Bone marrow (tissue), 2 donors: Measurements from ENCODE around the gene GDF7.
A peak's percentile ranks its signal among the peaks of the same experiment; 100 is the strongest.

Source experiments
- DNase-seq, 2 donors: peaks; one replicate each; lab custom pipeline; 2025; lab: John Stamatoyannopoulos, UW

GDF7 gene

DNA sequence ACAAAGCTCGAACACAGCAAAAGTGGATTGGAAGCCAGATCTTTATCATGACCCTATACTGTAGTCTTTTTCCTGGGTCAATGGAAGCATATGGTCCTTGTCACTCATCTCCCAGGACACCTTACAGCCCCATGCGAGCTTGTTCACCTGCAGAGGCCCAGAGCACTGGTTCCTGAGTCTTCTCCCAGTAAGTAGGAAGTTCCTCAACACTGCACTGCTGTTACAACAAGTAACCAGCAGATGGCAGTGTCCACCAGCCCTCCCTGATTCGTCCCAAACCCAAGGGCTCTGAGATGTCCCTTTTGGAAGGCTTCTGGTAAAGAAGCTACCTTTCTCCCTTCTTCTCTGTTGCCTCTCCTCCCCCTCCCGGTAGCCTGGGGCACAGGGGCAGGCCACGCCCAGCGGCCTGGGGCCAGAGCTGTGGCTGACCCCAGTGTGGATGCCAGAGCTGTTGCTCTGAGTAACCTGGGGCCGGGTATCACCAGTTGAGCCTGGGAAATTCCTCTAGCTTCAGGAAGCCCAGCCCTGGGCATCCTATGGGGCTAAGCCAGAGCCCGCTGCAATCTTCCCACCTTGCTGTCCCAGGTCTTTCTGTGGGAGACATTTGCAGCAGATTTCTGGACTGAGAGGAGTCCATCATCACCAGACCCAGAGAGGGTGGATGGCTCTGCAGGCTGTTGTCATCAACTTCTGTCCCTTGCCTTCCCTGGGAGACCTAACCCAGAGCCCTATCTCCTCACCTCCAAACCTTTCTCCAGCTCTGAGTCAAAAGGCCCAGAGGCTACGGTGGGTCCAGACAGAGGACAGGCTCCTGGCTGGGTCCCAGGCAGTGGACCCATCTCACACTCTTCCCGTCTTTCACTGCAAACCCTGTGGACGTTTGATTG is 5.3 kb upstream of the GDF7 start:
- DNase-seq = peak; percentile 37 to 50

DNA sequence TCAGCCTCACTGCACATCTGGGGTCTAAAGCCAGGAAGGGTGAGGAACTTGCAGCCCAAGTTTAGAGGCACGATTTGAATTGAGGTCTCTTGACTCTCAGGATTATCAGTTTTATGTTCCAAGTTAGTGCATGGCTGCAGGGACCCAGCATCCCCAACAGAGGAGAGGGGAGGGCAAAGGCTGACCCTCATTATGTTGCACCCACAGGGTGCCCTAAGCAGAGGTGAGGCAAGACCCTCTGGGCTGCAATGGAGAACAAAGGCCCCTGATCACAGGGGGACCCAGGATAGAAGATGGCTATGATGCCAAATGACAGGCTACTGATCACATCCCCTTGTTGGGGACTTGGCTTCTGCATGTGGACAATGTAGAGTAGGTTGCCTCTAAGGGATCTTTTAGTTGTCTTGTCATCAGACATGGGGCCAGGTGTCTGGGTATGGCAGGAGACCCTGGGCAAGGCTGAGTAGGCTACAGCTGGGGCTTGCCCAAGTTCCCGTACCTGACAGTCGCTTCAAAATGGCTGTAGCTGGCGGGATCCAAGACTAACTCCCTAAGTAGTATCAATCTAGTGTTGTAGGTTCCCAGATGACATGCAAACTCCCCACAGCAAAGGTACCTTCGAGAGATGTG is 4.5 kb upstream of the GDF7 start:
- no peak for DNase-seq

- no peak for DNase-seq
These were observed 3.5 kb upstream of the GDF7 start for GRCh38 chr2:20663196-20664070.

DNA sequence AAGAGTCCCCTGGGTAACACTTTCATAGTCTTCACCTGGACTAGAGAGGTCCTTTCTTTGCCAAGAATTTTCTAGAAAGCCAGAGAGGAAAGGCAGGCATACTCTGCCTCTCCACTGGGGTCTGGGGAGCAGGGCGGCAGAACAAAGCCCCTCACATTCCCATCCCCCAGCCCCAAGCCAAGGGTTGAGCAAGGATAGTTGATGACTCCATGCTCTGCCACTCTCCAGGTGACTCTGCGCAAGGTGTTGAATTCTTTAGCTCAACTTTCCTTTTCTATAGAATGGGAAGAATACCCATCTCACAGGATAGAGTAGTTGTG is 2.9 kb upstream of the GDF7 start:
- DNase-seq = no peak

GRCh38 chr2:20664431-20665242 is 2.3 kb upstream of the GDF7 start:
- DNase-seq = no peak

- DNase-seq = no peak
These were observed 1.5 kb upstream of the GDF7 start for GRCh38 chr2:20665243-20666004.

DNA sequence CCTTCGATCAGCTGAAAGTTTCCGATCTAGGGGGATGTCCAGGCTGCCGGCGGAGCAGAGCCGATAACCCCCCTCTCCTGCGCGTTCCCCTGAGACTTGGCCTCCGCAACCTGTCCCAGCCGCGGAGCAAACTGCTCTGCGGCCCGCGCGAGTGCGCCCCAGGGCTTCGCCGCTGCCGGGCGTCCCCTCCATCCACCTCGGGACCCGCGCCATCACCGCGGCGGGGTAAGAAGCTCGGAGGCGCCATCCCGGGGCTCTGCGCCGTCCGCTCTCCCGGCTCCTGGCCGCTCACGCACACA is 990 bp upstream of the GDF7 start:
- DNase-seq = no peak

DNA sequence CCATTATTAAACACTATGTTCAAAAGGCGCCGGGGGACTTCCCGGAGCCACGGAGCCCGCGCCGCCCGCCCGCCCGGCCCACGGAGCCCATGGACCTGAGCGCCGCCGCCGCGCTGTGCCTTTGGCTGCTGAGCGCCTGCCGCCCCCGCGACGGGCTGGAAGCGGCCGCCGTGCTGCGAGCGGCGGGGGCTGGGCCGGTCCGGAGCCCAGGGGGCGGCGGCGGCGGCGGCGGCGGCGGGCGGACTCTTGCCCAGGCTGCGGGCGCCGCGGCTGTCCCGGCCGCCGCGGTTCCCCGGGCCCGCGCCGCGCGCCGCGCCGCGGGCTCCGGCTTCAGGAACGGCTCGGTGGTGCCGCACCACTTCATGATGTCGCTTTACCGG is 197 bp downstream of the GDF7 start:
- DNase-seq = no peak

DNA sequence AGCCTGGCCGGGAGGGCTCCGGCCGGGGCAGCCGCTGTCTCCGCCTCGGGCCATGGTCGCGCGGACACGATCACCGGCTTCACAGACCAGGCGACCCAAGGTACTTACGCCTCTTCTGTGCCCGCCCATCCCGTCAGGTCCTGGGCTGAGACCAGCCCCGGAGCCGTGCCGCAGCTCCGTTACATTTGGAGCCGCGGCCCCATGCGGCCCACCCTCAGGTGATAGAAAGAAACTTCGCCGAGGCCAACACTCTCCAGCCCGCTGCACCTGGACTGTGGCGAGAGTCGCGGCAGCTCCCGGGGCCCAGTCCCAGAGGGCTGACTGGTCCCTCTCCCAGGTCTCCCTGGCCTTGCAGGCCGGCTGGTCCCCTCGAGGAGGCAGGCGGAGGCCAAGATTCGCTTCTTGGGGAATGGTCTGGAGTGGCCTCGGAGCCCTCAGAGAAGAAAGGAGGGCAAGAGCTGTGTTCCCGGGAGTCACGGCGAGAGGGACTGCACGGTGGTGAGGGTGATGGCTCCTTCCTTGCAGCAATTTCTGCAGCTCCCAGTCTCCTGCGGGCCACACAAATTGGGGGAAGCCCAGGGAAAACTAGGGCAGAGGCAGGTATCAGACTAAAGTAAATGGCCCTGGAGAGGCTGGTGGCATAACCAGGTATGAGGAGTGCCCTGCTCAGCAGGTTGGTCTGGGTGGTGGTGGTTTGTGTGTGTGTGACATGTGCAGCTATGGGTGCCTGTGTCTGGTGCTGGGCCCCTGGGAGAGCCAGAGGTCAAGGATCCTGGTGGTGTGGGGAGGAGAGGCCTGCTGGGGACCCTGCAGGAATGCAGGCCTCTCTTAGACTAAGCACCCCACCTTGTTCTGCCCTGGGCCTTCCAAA is 822 bp downstream of the GDF7 start:
- no peak for DNase-seq

DNA sequence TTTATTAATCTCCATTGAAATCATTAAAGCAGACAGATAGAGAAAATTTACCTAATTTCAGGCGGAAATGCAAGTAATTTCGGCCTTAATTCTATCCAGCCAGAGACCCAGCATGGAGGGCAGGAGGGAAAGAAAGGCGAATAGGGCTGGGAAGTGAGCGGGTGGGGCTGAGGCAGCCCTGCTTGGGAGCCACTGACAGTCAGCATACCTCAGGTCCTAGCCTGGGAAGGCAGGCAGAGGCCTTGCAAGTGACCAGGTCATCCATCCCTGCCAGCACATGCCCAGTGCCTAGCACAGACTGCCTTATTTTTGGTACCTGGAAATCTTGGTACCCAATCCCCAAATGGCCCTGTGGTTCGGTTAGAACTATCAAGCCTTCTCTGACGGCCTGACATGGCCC is 1.5 kb downstream of the GDF7 start:
- DNase-seq = no peak

DNA sequence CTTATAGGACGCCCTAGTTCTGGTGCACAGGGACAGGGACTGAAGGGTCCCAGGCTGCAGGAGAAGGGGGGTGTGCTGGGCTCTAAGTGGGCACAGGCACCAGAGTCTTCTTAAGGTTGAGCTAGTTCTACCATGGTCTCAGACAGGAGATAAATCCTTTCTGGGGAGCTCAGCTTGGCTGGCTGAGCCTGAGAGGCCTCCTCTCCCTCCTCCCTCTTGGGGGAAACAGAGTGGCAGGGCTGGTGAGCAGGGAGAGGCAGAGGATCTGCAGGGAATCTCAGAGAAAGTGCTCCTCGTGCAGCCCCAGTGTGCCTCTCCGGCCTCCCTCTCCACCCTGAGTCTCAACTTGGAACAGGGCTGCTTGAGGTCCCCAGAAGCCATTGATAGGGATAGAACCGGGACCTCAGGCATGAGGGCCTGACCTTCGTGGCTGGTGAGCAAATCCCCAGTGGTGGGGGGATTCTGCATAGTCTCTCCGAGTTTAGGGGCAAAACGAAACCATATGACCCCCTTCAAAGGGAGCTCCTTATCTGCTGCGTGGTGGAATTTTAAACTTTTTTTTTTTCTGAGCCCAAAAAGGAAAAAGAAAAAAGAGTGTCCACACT is 2.0 kb downstream of the GDF7 start:
- no peak for DNase-seq

DNA sequence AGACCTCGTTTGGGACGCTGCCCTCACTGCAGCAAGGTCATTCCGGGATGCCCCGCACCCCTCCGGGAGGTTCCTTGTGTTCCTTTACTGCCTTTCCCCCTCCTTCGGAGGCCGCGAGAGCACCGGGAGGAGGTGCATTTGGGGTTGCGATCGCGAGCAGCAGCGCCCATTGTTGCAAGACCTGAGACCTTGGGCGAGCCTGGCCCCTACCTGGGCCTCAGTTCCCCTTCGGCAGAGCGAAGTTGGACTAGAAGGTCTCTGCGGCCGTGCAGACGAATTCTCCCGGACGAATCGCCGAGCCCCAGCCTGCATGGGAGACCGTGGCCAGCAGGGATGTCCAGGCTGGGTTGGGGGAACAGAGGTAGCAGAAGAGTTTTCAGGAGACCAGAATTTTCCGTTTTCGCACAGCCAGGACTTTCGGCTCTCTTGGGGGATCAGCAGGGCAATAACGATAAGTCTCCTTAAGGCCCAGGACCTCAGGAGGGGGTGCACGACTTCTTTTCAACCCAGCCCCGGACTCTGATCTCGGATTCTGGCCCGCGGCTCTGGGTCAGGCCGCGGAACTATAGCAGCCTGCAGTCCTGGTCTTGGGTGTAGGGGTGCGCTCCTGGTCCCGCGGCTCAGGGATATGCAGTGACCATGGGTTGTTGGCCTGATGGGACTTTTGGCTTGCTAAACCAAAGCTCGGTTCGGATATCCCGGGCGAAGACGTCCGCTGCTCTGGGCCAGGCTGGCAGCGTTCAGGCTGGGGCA is 2.8 kb downstream of the GDF7 start:
- no peak for DNase-seq

- DNase-seq = no peak
These were observed 3.5 kb downstream of the GDF7 start for GRCh38 chr2:20670315-20671035.

DNA sequence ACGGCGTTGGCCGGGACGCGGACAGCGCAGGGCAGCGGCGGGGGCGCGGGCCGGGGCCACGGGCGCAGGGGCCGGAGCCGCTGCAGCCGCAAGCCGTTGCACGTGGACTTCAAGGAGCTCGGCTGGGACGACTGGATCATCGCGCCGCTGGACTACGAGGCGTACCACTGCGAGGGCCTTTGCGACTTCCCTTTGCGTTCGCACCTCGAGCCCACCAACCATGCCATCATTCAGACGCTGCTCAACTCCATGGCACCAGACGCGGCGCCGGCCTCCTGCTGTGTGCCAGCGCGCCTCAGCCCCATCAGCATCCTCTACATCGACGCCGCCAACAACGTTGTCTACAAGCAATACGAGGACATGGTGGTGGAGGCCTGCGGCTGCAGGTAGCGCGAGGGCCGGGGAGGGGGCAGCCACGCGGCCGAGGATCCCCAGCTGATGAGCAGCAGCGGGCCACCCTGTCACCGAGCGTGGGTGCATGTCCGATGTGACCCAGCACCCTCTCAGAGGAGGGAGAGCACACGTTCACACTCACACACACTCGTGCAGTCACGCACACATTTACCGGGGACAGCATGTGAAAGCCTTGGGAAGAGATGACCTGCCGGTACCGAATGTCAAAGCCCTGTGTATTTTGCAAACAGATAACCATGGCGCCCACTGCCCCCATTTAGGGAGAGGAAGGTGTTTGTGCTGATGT is 4.2 kb downstream of the GDF7 start:
- no peak for DNase-seq

DNA sequence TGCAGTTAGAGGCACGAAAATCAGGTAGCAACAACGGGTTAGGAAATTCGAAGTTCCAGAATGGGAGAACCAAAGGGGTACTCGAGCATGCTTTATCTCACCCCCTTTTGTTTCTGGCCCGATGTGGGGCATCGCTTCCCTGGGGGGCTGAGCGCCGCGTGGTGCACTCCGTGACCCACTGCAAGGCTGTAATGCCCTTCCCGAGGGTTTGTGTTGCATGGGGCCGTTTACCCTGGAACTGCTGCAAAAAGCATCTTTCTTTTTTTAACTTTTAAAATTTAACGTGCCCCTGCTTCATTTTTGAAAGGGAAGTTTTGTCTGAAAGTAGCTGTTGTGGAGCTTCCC is 4.8 kb downstream of the GDF7 start:
- DNase-seq = no peak

DNA sequence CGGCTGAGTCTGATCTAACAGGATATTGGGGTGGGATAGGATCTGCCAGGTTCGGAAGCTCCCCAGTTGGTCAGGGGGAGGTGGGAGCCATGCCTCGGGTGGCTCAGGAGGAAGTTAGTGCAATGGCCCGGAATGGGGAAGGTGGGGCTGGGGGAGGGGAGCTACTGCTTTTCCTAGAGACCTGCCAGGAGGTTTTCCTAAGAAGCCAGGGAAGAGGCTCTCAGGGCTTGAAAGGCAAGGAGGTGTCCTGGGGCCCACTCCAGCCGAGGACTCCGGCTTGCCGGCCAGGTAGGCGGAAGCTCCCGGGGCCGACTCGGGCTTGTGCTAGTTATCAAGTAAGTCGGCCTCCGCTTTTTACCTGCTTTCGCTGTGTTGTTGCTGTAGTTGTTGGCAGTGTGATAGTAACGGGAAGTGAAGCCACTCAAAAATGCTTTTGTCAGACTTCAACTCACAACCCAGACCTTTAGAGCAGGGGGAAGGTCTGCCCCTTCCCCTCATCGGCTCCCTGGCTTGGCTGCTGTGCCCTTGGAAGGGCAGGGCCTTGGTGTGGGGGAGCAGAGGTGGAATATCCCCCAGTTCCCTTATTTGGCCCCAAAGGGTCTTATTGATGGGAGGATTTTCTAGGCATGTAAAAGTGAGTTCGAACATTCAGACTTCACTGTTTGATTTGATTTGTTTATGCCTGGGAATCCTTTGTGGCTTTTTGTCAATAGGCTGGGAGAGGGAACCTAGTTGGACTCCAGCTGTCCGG is 5.4 kb downstream of the GDF7 start:
- DNase-seq = no peak

DNA sequence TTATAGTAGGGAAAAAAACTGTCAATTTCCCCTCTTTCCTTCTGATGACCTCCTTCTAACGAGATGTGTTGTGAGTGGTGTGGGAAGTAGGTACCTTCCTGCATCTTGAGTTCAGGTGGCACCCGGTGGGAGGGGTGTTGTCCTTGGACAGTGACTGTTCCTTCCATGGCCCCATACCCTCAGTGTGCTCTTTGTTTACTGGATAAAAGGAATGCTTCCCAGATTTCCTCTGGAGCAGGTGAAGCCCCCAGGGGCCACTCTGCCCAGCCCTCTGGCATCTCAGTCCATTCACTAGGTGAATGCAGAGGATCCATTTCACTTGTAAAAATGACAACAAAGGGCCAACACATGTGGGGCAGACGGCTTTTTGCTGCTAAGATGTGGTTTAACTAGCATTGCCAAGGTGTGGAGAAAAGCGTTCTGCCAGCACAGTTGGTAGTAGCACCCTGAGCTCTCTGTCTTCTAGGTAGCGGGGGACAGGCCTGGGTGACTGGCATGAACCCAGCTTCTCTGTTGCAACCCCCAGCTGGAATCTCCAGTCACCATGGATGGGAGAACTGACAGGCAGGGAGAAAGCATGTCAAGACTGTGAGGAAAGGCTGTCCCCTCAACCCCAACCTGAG is 6.9 kb downstream of the GDF7 start:
- DNase-seq = no peak
